ENCODE results near the gene SAFB2.

- TF ChIP-seq CTCF (IDR thresholded peaks at IDR 0.05) (no peak), POLR2A (IDR thresholded peaks at IDR 0.05) (no peak)
Observed at GRCh38 chr19:5632241-5632612, 9.7 kb upstream of the SAFB2 start.

Data from gastroesophageal sphincter (tissue), 3 donors.